ENCODE results near the gene CEP350. TPM values are rescaled to one million over a fixed set of nuclear protein-coding genes. Genes with fewer than 3 reads are reported as not detected.
A peak's percentile ranks its signal among the peaks of the same experiment; 100 is the strongest.

Gene CEP350
- total RNA-seq, 1 experiment from 2014 or later, result 41.1 TPM

- no TSS peak for BruUV-seq (replicated peaks)
- ChIA-PET POLR2A (interaction anchor here (0.6 kb wide), 1 partner anchor 10 kb away, joined by 3 read pairs; no protein-coding TSS in a partner anchor), CTCF (no interaction called here)
- Histone ChIP-seq H3K27me3 (ENCODE audit: control insufficient read depth, insufficient read depth, low read length) (no peaks in the 10 kb centered on the region), H3K4me3 (ENCODE audit: low read depth in 2 of 2, low read length in 2 of 2) (no peak overlapping the region), H3K9me3 (ENCODE audit: control insufficient read depth, insufficient read depth, low read depth, low read length) (no peaks in the 10 kb centered on the region), H3K4me1 (ENCODE audit: control insufficient read depth, insufficient read depth, low read length) (peaks cover 19% of the 10 kb centered on the region; the same call in 1 of the 2 replicates), H3K27ac (ENCODE audit: low read length) (peak overlapping the region; percentile 24; the same call in 1 of the 2 replicates), H3K36me3 (ENCODE audit: control insufficient read depth, insufficient read depth, low read length) (no peaks in the 10 kb centered on the region)
- intact Hi-C loops (cut with micrococcal nuclease; ENCODE audit: unreplicated experiment), result no loop called here
- TF ChIP-seq TCF7L2 (IDR thresholded peaks at IDR 0.05; ENCODE audit: low read depth, low read length) (no peak), CTCF (IDR thresholded peaks at IDR 0.05) (no peak), REST (IDR thresholded peaks at IDR 0.05; ENCODE audit: insufficient read depth in 1 of 2, low read depth in 2 of 2, low read length in 1 of 2) (no peak), SIN3A (IDR thresholded peaks at IDR 0.05; ENCODE audit: borderline replicate concordance, insufficient read depth, low read depth, low read length) (no peak), POLR2AphosphoS5 (IDR thresholded peaks at IDR 0.05; ENCODE audit: low read depth, low read length) (no peak)
- in situ Hi-C loops (cut with HindIII; ENCODE audit: low pct_unique_long_range_greater_than_20kb, low sequenced_read_pairs), result no loop called here
- DNase-seq (ENCODE audit: low read depth, low spot score) (no peak), ATAC-seq (no peak)
These were observed 13.2 kb upstream of the CEP350 start for GRCh38 chr1:179941454-179941853.

- intact Hi-C loops (cut with micrococcal nuclease; ENCODE audit: unreplicated experiment), result no loop called here
- ChIA-PET POLR2A (no interaction called here), CTCF (no interaction called here)
These were observed 4.0 kb upstream of the CEP350 start for GRCh38 chr1:179950651-179951050.

More at GRCh38 chr1:179950651-179951050, 4.0 kb upstream of the CEP350 start:
- Histone ChIP-seq H3K36me3 (ENCODE audit: control insufficient read depth, insufficient read depth, low read length) (no peaks in the 10 kb centered on the region), H3K27ac (ENCODE audit: low read length) (no peak overlapping the region), H3K4me1 (ENCODE audit: control insufficient read depth, insufficient read depth, low read length) (peaks cover 4% of the 10 kb centered on the region), H3K9me3 (ENCODE audit: control insufficient read depth, insufficient read depth, low read depth, low read length) (no peaks in the 10 kb centered on the region), H3K27me3 (ENCODE audit: control insufficient read depth, insufficient read depth, low read length) (no peaks in the 10 kb centered on the region), H3K4me3 (ENCODE audit: low read depth in 2 of 2, low read length in 2 of 2) (no peak overlapping the region)
- TF ChIP-seq CTCF (IDR thresholded peaks at IDR 0.05) (no peak), REST (IDR thresholded peaks at IDR 0.05; ENCODE audit: insufficient read depth in 1 of 2, low read depth in 2 of 2, low read length in 1 of 2) (no peak), SIN3A (IDR thresholded peaks at IDR 0.05; ENCODE audit: borderline replicate concordance, insufficient read depth, low read depth, low read length) (no peak), POLR2AphosphoS5 (IDR thresholded peaks at IDR 0.05; ENCODE audit: low read depth, low read length) (no peak), TCF7L2 (IDR thresholded peaks at IDR 0.05; ENCODE audit: low read depth, low read length) (no peak)
- BruUV-seq (replicated peaks), result no TSS peak
- in situ Hi-C loops (cut with HindIII; ENCODE audit: low pct_unique_long_range_greater_than_20kb, low sequenced_read_pairs), result no loop called here
- DNase-seq (ENCODE audit: low read depth, low spot score) (no peak), ATAC-seq (no peak)
